Immature natural killer cell (primary cell): ENCODE measurements around the gene CAPN10. TPM values are rescaled to one million over a fixed set of nuclear protein-coding genes. Genes with fewer than 3 reads are reported as not detected.

Experiments
- DNase-seq, 3 donors: peaks; one replicate each; pipeline ENCODE4 v3.0.0; 2022; ENCODE audit warnings: mixed read lengths in 1 of 3
- H3K27ac Mint-ChIP-seq, 6 donors: one replicate each; pipeline ENCODE4 v1.8.0; 2020; ENCODE audit warnings: mixed read lengths in 6 of 6, mild to moderate bottlenecking in 5 of 6, inconsistent platforms in 4 of 6, moderate library complexity in 3 of 6
- H3K27me3 Mint-ChIP-seq, 3 donors: one replicate each; pipeline ENCODE4 v1.8.0; 2020 to 2021; ENCODE audit warnings: low read depth in 3 of 3, mild to moderate bottlenecking in 3 of 3, mixed read lengths in 3 of 3, moderate library complexity in 3 of 3, inconsistent platforms in 1 of 3
- H3K36me3 Mint-ChIP-seq, 3 donors: one replicate each; pipeline ENCODE4 v1.8.0; 2020; ENCODE audit warnings: mixed read lengths in 3 of 3, inconsistent platforms in 2 of 3, mild to moderate bottlenecking in 2 of 3
- H3K4me1 Mint-ChIP-seq, 2 donors: one replicate each; pipeline ENCODE4 v1.8.0; 2020; ENCODE audit warnings: inconsistent platforms in 2 of 2, mild to moderate bottlenecking in 2 of 2, mixed read lengths in 2 of 2, moderate library complexity in 1 of 2
- H3K4me3 Mint-ChIP-seq, 5 donors: one replicate each; pipeline ENCODE4 v1.8.0; 2020; ENCODE audit warnings: mild to moderate bottlenecking in 5 of 5, mixed read lengths in 5 of 5, inconsistent platforms in 3 of 5, moderate library complexity in 3 of 5
- H3K9me3 Mint-ChIP-seq, 6 donors: one replicate each; pipeline ENCODE4 v1.8.0; 2020; ENCODE audit warnings: mild to moderate bottlenecking in 6 of 6, mixed read lengths in 6 of 6, inconsistent platforms in 4 of 6, moderate library complexity in 3 of 6
- polyA plus RNA-seq, 3 donors: library from polyadenylated mRNA; unstranded; fragments of 300-500 nt; fragmentation: Illumina TruSeq; gene quantifications; one replicate each; pipeline ENCODE4 v1.2.3, GENCODE V29; 2021

Gene CAPN10
- polyA plus RNA-seq, 3 donors from 2014 or later: 9.7 to 22.5 (median 11.6) TPM

DNA sequence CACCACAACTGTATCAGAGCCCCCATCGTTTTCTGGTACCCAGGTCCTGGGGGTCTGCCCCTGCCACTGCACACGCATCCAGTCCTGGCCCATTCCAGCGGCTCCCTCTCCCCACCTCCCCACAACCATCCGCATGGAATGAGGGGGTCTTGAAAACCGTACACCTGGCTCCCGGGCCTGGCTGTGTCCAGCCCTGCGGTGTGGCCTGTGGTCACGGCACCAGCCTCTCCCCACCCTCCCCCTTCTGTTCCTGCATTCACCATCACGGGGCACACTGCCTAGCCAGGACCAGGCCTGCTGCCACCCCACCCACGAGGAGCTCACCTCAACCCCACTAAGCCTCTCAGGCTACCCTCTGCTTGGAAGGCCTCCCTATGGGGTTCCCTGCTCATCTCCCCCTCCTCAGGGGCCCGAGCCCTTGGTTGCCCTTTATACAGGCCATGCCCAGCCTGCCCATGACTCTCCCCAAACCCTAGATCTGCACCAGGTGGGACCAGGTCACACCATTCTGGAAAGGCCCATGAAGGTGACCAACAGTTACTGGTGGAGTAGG, 50.1 kb downstream of the CAPN10 start:
- no peak for DNase-seq
- H3K27ac Mint-ChIP-seq: no peak overlapping the region
- no peaks in the 10 kb centered on the region for H3K4me1 Mint-ChIP-seq
- peaks cover 0 to 12% (median 0%) of the 10 kb centered on the region in 3 donors for H3K36me3 Mint-ChIP-seq
- H3K4me3 Mint-ChIP-seq: no peak overlapping the region
- no peaks in the 10 kb centered on the region for H3K27me3 Mint-ChIP-seq
- peaks cover 0 to 12% (median 6%) of the 10 kb centered on the region in 6 donors for H3K9me3 Mint-ChIP-seq

DNA sequence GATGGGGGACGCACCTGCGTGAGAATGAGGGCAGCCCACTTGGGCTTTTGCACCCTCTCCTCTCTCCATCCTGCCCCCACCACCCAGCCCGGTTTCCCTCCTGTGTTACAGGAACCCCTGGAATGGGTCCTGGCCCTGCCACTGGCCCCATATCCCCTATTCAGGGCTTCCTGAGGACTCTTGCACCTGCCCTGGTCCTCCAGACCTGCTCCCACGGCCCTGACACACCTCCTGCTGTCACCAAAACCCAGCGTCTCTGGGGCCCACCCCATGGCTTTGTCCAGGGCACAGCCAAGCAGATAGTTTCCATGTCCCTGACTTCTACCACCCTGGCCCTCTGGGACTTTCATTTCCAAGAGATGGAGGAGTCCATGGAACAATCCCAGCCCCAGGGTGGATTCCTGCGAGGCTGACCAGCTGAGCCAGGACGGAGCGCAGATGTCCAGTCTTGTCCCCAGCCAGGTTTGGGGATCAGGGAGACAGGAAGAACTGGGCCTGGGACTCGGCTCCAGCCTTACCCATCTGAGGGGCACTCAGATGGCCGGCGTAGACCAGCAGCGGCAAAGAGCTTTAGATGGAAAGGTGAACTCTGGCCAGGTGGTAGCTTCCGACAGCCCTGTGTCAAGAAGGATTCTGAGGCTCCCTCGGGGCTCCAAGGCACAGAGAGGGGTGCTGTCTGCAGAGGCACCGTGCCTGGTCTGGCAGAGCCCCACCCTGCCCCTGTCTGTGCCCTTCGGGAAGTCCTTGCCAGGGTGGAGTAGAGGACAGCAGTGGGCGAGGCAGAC, 50.8 kb downstream of the CAPN10 start:
- no peak for DNase-seq
- no peak overlapping the region for H3K27ac Mint-ChIP-seq
- peaks cover 0 to 12% (median 6%) of the 10 kb centered on the region in 6 donors for H3K9me3 Mint-ChIP-seq
- H3K4me1 Mint-ChIP-seq: no peaks in the 10 kb centered on the region
- peaks cover 0 to 1% (median 0%) of the 10 kb centered on the region in 3 donors for H3K27me3 Mint-ChIP-seq
- peaks cover 0 to 12% (median 0%) of the 10 kb centered on the region in 3 donors for H3K36me3 Mint-ChIP-seq
- no peak overlapping the region for H3K4me3 Mint-ChIP-seq

DNA sequence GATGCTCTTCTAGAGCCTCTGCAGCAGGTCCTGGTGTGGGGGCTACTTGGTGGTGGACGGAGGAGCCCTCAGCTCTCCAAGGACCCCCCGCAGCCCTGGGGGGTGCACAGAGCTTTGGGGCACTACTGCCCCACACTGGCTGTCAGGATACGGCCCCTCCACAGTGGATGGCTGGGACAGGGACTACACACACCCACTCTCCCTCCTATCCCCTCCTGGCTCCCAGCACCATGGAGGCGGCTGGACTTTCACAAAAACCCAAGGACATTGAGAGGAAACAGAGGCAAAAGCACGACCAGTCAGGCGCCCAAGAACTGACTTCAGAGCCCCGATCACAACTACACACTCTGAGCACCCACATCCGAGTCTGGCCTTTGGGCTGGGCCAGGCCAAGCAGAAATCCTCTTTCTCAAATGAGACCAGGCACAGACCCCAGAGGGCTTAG, 51.4 kb downstream of the CAPN10 start:
- peaks cover 0 to 12% (median 0%) of the 10 kb centered on the region in 3 donors for H3K36me3 Mint-ChIP-seq
- peak overlapping the region in 1 of 6 donors; percentile 5 for H3K27ac Mint-ChIP-seq
- DNase-seq: no peak
- no peaks in the 10 kb centered on the region for H3K4me1 Mint-ChIP-seq
- H3K4me3 Mint-ChIP-seq: no peak overlapping the region
- peaks cover 0 to 9% (median 6%) of the 10 kb centered on the region in 6 donors for H3K9me3 Mint-ChIP-seq
- H3K27me3 Mint-ChIP-seq: peaks cover 0 to 1% (median 0%) of the 10 kb centered on the region in 3 donors

GRCh38 chr2:240638512-240639160, 52.1 kb downstream of the CAPN10 start:
- H3K27me3 Mint-ChIP-seq: peaks cover 0 to 1% (median 0%) of the 10 kb centered on the region in 3 donors
- H3K4me1 Mint-ChIP-seq: no peaks in the 10 kb centered on the region
- peak overlapping the region in 1 of 6 donors; percentile 27 for H3K27ac Mint-ChIP-seq
- H3K4me3 Mint-ChIP-seq: no peak overlapping the region
- H3K36me3 Mint-ChIP-seq: peaks cover 0 to 7% (median 0%) of the 10 kb centered on the region in 3 donors
- no peak for DNase-seq
- peaks cover 0 to 2% (median under 1%) of the 10 kb centered on the region in 6 donors for H3K9me3 Mint-ChIP-seq

DNA sequence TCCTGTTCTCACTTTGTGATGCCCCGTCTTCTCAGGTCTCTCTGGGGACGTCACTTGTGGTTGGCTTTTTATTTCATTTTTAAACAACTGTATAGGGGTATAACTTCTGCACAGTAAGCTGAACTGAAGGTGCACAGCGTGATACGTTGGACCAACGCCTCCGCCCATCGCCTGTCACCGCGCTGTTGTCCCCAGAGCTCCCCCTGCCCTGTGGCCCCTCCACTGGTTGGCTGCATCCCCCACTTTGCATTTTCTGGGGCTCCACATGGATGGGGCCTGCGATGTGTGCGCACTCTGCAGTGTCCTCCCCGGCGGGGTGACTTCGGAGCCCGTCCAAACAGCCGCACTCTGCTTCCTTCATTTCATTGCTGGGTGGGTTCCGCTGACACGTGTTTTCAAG, 53.0 kb downstream of the CAPN10 start:
- Mint-ChIP-seq H3K4me3 (no peak overlapping the region), H3K27me3 (peaks cover 0 to 1% (median 0%) of the 10 kb centered on the region in 3 donors), H3K27ac (no peak overlapping the region), H3K4me1 (no peaks in the 10 kb centered on the region), H3K36me3 (peaks cover 0 to 4% (median 0%) of the 10 kb centered on the region in 3 donors), H3K9me3 (peaks cover 0 to 2% (median 0%) of the 10 kb centered on the region in 6 donors)
- DNase-seq: no peak

DNA sequence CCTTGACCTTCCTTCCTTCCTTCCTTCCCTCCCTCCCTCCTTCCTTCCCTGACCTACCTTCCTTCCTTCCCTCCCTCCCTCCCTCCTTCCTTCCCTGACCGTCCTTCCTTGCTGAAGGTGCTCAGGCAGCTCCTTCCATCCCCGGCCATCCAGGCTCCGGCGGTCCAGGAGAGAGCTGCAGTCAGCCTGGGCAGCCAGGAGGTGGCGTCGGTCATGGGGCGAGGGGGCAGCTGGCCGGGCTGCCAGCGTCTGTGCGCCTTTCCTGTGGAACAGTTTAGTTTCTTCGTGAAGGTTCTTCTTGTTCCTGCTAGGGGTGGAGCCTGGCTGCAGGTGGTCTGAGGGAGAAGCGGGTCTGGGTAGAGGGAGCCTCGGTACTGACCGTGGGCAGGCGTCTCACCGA, 54.4 kb downstream of the CAPN10 start:
- no peak overlapping the region for H3K4me3 Mint-ChIP-seq
- peak overlapping the region in 1 of 6 donors; percentile 32 for H3K27ac Mint-ChIP-seq
- peak; percentile 17 to 34 (median 24) for DNase-seq
- peaks cover 0 to 1% (median 0%) of the 10 kb centered on the region in 3 donors for H3K27me3 Mint-ChIP-seq
- H3K4me1 Mint-ChIP-seq: peaks cover 0 to under 1% of the 10 kb centered on the region in 2 donors
- no peaks in the 10 kb centered on the region for H3K9me3 Mint-ChIP-seq
- no peaks in the 10 kb centered on the region for H3K36me3 Mint-ChIP-seq

DNA sequence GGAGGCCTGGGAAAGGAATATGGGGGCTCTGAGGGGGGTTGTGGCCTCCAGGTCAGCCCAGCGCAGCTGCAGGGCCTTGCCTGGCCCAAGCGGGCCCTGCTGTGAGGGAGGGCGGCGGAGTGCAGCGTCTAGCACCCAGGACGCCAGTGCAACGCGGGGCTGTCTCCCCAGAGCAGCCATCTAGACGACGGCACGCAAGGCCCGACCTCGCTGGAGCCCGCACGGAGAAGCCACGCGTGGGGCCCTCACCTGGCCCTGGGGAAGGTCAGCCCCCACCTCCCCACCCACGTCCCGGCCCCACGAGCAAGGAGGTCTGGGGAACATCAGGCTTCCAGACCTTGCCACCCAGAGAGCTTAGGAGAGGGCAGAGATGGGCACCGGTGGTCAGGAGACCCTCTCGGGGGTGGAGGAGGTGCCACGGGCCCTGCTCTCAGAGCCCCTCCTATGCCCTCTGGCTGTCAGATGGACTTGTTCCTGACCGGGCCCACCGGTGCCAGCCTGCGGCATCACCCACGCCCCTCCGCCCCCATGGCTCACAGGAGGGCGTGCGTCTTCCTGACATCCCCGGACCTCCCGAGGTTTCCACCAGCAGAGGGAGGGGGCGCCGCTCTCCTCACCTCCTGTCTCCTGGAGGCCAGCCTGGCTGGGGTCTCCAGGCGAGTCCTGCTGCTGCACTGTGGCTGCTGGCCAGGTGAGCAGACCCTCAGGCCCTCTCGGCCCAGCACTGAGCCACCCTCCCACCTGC, 55.7 kb downstream of the CAPN10 start:
- H3K4me3 Mint-ChIP-seq: no peak overlapping the region
- H3K36me3 Mint-ChIP-seq: no peaks in the 10 kb centered on the region
- peaks cover 0 to 5% of the 10 kb centered on the region in 2 donors for H3K4me1 Mint-ChIP-seq
- H3K27me3 Mint-ChIP-seq: peaks cover 0 to 1% (median 0%) of the 10 kb centered on the region in 3 donors
- no peaks in the 10 kb centered on the region for H3K9me3 Mint-ChIP-seq
- H3K27ac Mint-ChIP-seq: no peak overlapping the region
- DNase-seq: no peak

DNA sequence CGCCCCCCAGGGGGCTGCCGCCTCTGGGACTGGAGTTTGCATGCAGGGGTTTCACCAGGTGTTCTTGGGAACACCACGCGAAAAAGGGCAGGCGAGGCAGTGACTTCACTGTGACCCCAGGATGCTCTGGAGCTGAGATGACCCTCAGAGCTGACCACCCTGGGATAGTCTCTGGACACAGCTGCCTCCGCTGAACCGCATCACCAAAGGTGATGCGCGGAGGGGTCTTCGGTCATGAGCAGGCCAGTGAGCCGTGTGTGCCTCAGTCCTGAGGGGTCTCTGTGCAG, 56.2 kb downstream of the CAPN10 start:
- Mint-ChIP-seq H3K27ac (no peak overlapping the region), H3K36me3 (no peaks in the 10 kb centered on the region), H3K4me3 (no peak overlapping the region), H3K27me3 (peaks cover 0 to 3% (median 1%) of the 10 kb centered on the region in 3 donors), H3K4me1 (peaks cover 0 to 5% of the 10 kb centered on the region in 2 donors), H3K9me3 (no peaks in the 10 kb centered on the region)
- DNase-seq: no peak

DNA sequence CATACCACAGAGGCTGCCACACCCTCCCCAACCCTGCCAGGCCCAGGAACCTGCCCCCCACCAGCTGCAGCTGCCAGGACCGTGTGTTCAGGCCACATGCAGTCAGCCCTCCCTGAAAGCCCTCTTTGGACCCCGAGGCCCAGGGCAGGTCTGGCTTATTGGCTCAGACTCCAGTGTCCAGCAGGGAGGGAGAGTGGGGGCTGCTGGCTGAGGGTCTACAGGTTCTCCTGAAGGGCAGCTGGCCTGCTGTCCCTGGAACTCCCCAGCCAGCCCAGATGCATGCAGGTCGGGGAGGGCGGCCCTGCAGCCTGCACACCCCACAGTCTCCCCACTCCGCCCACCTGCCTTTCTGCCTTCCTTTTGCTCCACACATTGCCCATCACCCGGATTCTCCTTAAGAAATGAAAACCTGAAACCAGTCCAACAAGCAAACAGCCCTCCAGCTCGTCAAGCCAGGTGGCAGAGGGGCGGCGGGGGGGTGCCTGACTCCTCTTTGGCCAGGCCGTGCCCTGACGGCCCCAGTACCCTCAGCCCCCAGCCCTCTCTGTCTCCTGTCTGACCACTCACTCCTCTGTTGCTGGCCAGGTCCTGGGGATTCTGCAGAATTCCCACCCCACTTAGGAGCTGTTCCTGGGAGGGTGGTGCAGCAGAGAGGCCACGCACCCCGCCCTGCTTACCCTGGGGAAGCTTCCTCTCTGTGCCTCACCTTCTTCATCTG, 56.7 kb downstream of the CAPN10 start:
- H3K4me3 Mint-ChIP-seq: no peak overlapping the region
- H3K27ac Mint-ChIP-seq: peak overlapping the region in 1 of 6 donors; percentile 56
- H3K4me1 Mint-ChIP-seq: peaks cover 0 to 5% of the 10 kb centered on the region in 2 donors
- H3K27me3 Mint-ChIP-seq: peaks cover 0 to 3% (median 1%) of the 10 kb centered on the region in 3 donors
- no peaks in the 10 kb centered on the region for H3K36me3 Mint-ChIP-seq
- no peaks in the 10 kb centered on the region for H3K9me3 Mint-ChIP-seq
- no peak for DNase-seq

- Mint-ChIP-seq H3K9me3 (no peaks in the 10 kb centered on the region), H3K4me3 (no peak overlapping the region), H3K36me3 (no peaks in the 10 kb centered on the region), H3K27me3 (peaks cover 0 to 3% (median 1%) of the 10 kb centered on the region in 3 donors), H3K27ac (peak overlapping the region in 2 of 6 donors; percentile 31 to 53), H3K4me1 (peaks cover 0 to 5% of the 10 kb centered on the region in 2 donors)
- DNase-seq: no peak
Measured at GRCh38 chr2:240643811-240644150, 57.2 kb downstream of the CAPN10 start.

GRCh38 chr2:240644171-240644651, 57.7 kb downstream of the CAPN10 start:
- Mint-ChIP-seq H3K27me3 (peaks cover 0 to 3% (median 1%) of the 10 kb centered on the region in 3 donors), H3K36me3 (no peaks in the 10 kb centered on the region), H3K4me1 (peaks cover 0 to 5% of the 10 kb centered on the region in 2 donors), H3K9me3 (no peaks in the 10 kb centered on the region), H3K27ac (peak overlapping the region in 2 of 6 donors; percentile 31 to 53), H3K4me3 (no peak overlapping the region)
- DNase-seq: no peak

DNA sequence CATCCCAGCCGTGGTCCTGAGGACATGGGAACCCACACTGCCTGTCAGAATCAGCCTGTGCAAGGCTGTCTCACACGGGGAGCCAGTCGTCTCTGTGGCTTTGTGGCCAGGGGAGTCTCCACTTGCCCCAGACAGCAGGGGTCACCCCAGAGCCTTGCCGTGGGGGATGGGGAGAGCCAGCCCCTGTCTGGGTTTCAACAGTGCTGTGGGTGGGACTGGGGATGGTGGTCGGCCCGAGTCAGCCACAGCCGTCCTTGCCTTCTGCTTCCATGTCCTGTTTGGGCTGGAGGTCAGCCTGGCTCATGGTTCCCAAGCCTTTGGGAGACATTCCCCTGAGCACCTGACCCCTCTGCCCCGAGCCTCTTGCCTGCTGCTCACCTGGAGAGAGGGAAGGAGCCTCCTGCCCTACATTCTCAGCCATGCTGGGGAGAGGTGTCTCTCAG, 58.3 kb downstream of the CAPN10 start:
- DNase-seq: peak in 1 of 3 donors; percentile 18
- Mint-ChIP-seq H3K36me3 (no peaks in the 10 kb centered on the region), H3K4me3 (no peak overlapping the region), H3K4me1 (peaks cover 0 to 5% of the 10 kb centered on the region in 2 donors), H3K27ac (peak overlapping the region in 1 of 6 donors; percentile 81), H3K9me3 (no peaks in the 10 kb centered on the region), H3K27me3 (peaks cover 2 to 4% (median 3%) of the 10 kb centered on the region in 3 donors)

GRCh38 chr2:240645346-240645745, 58.8 kb downstream of the CAPN10 start:
- DNase-seq: no peak
- no peaks in the 10 kb centered on the region for H3K9me3 Mint-ChIP-seq
- peaks cover 0 to 5% of the 10 kb centered on the region in 2 donors for H3K4me1 Mint-ChIP-seq
- no peaks in the 10 kb centered on the region for H3K36me3 Mint-ChIP-seq
- H3K4me3 Mint-ChIP-seq: no peak overlapping the region
- H3K27ac Mint-ChIP-seq: peak overlapping the region in 3 of 6 donors; percentile 81 to 89 (median 89)
- peaks cover 2 to 4% (median 3%) of the 10 kb centered on the region in 3 donors for H3K27me3 Mint-ChIP-seq
